ENCODE measurements around the gene PCID2.
A peak's percentile ranks its signal among the peaks of the same experiment; 100 is the strongest.
"Not testable (repeated sequence)": the region's sequence is repeated elsewhere in the genome, so short reads cannot be mapped to it uniquely, and the experiment has no call there.

The PCID2 gene

DNA sequence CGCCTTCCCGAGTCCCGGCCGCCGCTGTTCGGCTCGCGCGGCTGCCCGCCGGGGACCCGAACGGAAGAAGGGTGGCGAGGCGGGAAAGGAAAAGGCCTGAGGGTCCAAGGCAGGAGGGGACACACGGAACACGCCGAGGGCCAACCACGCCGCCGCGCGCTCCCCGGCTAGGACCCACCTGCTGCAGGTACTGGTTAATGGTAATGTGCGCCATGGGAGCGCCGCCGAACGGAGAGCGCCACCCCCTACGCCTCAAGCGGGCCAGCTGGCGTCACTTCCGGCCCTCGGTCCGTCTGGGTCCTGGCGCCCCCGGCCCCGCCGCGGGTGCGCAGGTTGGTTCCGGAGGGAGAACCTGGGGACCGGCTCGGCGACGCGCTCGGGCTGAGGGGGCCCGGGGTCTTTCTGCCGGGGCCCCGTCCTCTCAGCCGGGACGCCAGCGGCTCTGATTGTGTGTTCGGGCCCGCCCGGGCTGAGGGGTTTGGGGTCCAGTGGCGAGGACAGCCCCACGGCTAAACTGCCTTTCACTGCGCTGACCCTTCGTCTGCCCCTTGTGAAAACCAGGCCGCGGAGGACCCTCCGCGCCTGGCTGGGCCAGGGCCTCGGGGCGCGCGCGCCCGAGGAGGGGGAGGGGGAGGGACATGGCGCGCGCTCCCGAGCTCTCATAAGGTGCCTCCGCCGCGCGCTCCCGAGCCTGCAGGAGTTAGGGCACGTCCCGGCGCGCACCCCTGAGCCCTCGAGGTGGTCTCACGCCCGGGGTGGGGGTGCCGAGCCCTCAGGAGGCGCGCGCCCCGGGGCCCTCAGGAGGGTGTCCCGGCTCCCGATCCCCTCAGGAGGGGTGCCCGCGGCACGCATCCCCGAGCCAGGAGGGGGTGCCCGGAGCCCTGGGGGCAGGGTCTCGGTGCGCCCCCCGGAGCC is at the start of gene PCID2:
TSS of gene PCID2 (minus strand) at position 249 of the 915 bp plus-strand sequence. CDS start at position 214, 35 bp downstream.
- TF ChIP-seq, protein P1, sequence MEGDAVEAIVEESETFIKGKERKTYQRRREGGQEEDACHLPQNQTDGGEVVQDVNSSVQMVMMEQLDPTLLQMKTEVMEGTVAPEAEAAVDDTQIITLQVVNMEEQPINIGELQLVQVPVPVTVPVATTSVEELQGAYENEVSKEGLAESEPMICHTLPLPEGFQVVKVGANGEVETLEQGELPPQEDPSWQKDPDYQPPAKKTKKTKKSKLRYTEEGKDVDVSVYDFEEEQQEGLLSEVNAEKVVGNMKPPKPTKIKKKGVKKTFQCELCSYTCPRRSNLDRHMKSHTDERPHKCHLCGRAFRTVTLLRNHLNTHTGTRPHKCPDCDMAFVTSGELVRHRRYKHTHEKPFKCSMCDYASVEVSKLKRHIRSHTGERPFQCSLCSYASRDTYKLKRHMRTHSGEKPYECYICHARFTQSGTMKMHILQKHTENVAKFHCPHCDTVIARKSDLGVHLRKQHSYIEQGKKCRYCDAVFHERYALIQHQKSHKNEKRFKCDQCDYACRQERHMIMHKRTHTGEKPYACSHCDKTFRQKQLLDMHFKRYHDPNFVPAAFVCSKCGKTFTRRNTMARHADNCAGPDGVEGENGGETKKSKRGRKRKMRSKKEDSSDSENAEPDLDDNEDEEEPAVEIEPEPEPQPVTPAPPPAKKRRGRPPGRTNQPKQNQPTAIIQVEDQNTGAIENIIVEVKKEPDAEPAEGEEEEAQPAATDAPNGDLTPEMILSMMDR (conservative IDR thresholded peaks at IDR 0.05) = no peak
- peak; percentile 90 for TF ChIP-seq ZFX (IDR thresholded peaks at IDR 0.05)
- H3K27ac ChIP-seq = peak within 1 kb of the TSS; percentile 99

- not testable (repeated sequence) for H3K27ac ChIP-seq
Measured at GRCh38 chr13:113257908-113258307, 49.4 kb upstream of the PCID2 start.

GRCh38 chr13:113252516-113253095 is 44.1 kb upstream of the PCID2 start:
- H3K27ac ChIP-seq = no peak overlapping the region

GRCh38 chr13:113245849-113246796 is 37.7 kb upstream of the PCID2 start:
- TF ChIP-seq, protein P1 (conservative IDR thresholded peaks at IDR 0.05) = peak; percentile 41; the same call in 1 of the 2 replicates
- no peak for TF ChIP-seq ZFX (IDR thresholded peaks at IDR 0.05)
- H3K27ac ChIP-seq = no peak overlapping the region

More at GRCh38 chr13:113252516-113253095, 44.1 kb upstream of the PCID2 start:
- TF ChIP-seq, protein P1 (conservative IDR thresholded peaks at IDR 0.05) = no peak
- no peak for TF ChIP-seq ZFX (IDR thresholded peaks at IDR 0.05)

- H3K27ac ChIP-seq = peak overlapping the region; percentile 35; the same call in 1 of the 2 replicates
- TF ChIP-seq, protein P1 (conservative IDR thresholded peaks at IDR 0.05) = no peak
- TF ChIP-seq ZFX (IDR thresholded peaks at IDR 0.05) = no peak
Measured at GRCh38 chr13:113243847-113244246, 35.4 kb upstream of the PCID2 start.

DNA sequence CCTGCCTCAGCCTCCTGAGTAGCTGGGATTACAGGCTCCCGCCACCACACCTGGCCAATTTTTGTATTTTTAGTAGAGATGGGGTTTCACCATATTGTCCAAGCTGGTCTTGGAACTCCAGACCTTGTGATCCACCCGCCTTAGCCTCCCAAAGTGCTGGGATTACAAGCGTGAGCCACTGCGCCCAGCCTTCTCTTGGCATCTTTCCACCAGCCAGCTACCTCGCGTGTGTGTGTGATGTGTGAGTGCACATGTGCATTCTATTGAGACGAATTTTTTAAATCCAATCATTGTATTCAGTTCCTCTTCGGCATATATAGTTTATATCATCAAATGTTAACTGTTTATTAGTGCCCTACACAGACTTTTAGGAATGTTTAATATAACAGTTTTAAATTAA is 33.2 kb upstream of the PCID2 start:
- H3K27ac ChIP-seq = not testable (repeated sequence)

DNA sequence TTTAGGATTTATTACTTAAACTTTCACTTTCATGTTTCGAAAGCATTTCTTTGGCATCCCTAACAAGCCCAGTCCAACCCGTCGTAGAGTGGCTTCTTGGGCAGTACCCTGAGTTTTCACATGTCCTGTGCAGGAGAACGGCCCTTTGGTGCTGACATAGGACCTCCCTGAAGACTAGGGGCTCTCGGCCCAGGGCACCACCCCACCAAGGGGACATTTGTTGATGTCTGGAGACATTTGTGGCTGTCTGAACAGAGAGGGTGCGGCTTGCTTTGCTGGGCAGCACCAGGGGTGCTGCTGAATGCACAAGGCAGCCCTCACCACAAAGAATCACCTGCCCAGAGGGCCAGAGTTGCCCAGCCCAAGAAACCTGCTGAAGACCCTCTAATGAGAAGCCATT is 31.5 kb upstream of the PCID2 start:
- no peak for TF ChIP-seq ZFX (IDR thresholded peaks at IDR 0.05)
- TF ChIP-seq, protein P1 (conservative IDR thresholded peaks at IDR 0.05) = no peak
- H3K27ac ChIP-seq = no peak overlapping the region
